Parathyroid adenoma (tissue), 2 donors: ENCODE data around the gene GPR37L1.
A peak's percentile ranks its signal among the peaks of the same experiment; 100 is the strongest.

ENCODE experiments used
- H2AFZ ChIP-seq: fragments of 300-600 bp; sonication (generic); one replicate; pipeline ENCODE4 v1.7.0; 2017; ENCODE audit warnings: antibody characterized with exemption, mild to moderate bottlenecking
- H3K27ac ChIP-seq: fragments of 300-600 bp; sonication (generic); one replicate; pipeline ENCODE4 v1.7.0; 2017
- H3K27me3 ChIP-seq: fragments of 300-600 bp; sonication (generic); one replicate; pipeline ENCODE4 v1.7.0; 2017; ENCODE audit warnings: low read length; ENCODE audit not compliant: control insufficient read depth, insufficient read depth
- H3K36me3 ChIP-seq: fragments of 300-600 bp; sonication (generic); one replicate; pipeline ENCODE4 v1.7.0; 2017; ENCODE audit warnings: low read length; ENCODE audit not compliant: control insufficient read depth, insufficient read depth
- H3K4me1 ChIP-seq: fragments of 300-600 bp; sonication (generic); one replicate; pipeline ENCODE4 v1.7.0; 2017; ENCODE audit warnings: control low read depth
- H3K4me2 ChIP-seq: fragments of 300-600 bp; sonication (generic); one replicate; pipeline ENCODE4 v1.7.0; 2017; ENCODE audit warnings: low read length
- H3K4me3 ChIP-seq: fragments of 300-600 bp; sonication (generic); one replicate; pipeline ENCODE4 v1.7.0; 2017; ENCODE audit warnings: low read depth, low read length
- H3K79me2 ChIP-seq: fragments of 300-600 bp; sonication (generic); one replicate; pipeline ENCODE4 v1.7.0; 2017; ENCODE audit warnings: control low read depth
- H3K9ac ChIP-seq: fragments of 300-600 bp; sonication (generic); one replicate; pipeline ENCODE4 v1.7.0; 2017; ENCODE audit warnings: mild to moderate bottlenecking
- H3K9me3 ChIP-seq: fragments of 300-600 bp; sonication (generic); one replicate; pipeline ENCODE4 v1.7.0; 2017; ENCODE audit warnings: low read length; ENCODE audit not compliant: control insufficient read depth
- TF ChIP-seq, protein P1 (sequence below): fragments of 300-600 bp; sonication (generic); IDR thresholded peaks from one replicate; pipeline ENCODE4 v1.7.0; 2017; ENCODE audit warnings: antibody characterized with exemption, mild to moderate bottlenecking
- donor health status: primary hyperparathyroidism.

Gene GPR37L1

DNA sequence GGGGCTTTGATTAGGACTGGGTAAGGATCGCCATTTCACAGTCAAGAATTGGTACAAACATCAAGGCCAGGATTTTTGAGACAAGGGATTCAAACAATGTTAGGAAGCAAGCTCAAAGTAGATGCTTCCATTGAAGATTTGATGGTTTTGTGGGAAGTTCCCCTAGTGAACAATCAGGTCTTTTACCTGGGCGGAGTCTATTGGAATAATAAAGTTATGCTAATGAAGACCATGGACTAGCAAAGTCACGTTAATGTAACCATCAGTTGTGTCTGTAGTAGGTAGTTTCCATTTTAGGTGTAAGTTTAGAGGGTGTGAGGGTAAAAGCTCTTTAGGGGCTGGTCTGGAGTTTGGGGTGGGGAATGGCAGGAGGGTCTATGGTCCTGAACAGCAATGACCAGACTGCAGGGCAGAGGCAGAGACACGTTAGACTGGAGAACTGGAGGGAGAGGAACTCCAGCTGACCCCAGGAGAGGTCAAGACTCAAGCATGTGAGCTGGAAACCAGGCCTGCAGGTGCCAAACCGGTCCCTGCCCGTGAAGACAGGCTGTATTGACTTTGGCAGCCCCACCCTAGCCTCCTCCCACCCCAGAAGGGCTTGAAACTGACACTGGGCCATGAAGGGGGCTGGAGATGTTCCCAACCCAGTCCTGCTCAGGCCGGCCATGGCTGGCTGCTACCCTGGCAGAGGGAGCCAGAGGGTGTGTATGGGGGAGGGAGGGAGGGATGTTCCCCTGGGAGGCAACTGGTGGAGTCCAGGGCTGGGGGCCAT, 36.0 kb upstream of the GPR37L1 start:
- Histone ChIP-seq H3K36me3 (no peaks in the 10 kb centered on the region), H3K27me3 (no peaks in the 10 kb centered on the region), H3K9me3 (no peaks in the 10 kb centered on the region), H3K4me1 (no peaks in the 10 kb centered on the region), H3K4me2 (no peak overlapping the region), H3K27ac (no peak overlapping the region), H3K4me3 (no peak overlapping the region), H2AFZ (peak overlapping the region; percentile 22), H3K9ac (no peak overlapping the region), H3K79me2 (no peaks in the 10 kb centered on the region)
- TF ChIP-seq, protein P1, sequence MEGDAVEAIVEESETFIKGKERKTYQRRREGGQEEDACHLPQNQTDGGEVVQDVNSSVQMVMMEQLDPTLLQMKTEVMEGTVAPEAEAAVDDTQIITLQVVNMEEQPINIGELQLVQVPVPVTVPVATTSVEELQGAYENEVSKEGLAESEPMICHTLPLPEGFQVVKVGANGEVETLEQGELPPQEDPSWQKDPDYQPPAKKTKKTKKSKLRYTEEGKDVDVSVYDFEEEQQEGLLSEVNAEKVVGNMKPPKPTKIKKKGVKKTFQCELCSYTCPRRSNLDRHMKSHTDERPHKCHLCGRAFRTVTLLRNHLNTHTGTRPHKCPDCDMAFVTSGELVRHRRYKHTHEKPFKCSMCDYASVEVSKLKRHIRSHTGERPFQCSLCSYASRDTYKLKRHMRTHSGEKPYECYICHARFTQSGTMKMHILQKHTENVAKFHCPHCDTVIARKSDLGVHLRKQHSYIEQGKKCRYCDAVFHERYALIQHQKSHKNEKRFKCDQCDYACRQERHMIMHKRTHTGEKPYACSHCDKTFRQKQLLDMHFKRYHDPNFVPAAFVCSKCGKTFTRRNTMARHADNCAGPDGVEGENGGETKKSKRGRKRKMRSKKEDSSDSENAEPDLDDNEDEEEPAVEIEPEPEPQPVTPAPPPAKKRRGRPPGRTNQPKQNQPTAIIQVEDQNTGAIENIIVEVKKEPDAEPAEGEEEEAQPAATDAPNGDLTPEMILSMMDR, result no peak

DNA sequence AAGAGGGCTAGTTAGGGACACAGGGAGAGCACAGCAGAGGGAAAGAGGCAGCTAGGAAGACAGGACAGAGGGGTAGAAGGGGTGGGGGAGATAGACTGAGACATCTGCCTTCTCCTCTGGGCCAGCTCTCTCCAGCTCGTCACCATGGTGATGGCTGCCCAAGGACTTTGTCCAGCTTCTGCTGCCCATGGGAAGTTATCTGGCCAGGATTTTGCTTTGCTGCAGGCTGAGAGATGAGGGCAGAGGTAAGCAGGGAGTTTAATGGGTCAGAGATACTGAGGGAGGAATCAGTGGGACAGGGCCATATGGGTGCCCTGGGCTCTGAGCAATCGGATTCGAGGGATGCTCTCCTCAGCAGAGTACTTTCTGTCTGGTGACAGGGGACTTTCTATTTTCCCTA, 34.5 kb upstream of the GPR37L1 start:
- Histone ChIP-seq H3K36me3 (no peaks in the 10 kb centered on the region), H3K27me3 (no peaks in the 10 kb centered on the region), H3K9me3 (no peaks in the 10 kb centered on the region), H3K79me2 (no peaks in the 10 kb centered on the region), H3K27ac (no peak overlapping the region), H3K4me1 (no peaks in the 10 kb centered on the region), H3K4me3 (no peak overlapping the region), H3K9ac (no peak overlapping the region), H2AFZ (no peak overlapping the region), H3K4me2 (no peak overlapping the region)
- TF ChIP-seq, protein P1, result no peak

DNA sequence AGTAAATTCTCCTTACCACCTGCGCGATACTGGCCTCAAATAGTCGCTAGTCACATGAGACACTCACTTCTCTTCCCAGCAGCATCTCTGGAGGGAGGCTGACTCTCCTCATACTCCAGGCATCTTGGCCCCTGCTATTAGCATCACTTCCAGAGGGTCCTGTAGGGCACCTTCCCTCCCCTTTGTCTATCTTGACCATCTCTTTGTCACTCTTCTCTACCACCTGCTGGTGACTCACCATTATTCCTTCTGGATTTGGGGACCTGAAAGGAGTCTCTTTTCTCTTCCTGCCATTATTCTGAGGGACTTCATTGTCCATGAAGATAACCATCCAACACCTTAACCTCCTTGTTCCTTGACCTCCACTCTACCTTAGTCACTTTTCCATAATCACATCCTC, 31.7 kb upstream of the GPR37L1 start:
- Histone ChIP-seq H2AFZ (no peak overlapping the region), H3K4me3 (no peak overlapping the region), H3K36me3 (no peaks in the 10 kb centered on the region), H3K9me3 (no peaks in the 10 kb centered on the region), H3K27ac (no peak overlapping the region), H3K4me1 (no peaks in the 10 kb centered on the region), H3K9ac (no peak overlapping the region), H3K79me2 (no peaks in the 10 kb centered on the region), H3K4me2 (no peak overlapping the region), H3K27me3 (no peaks in the 10 kb centered on the region)
- TF ChIP-seq, protein P1, result no peak

DNA sequence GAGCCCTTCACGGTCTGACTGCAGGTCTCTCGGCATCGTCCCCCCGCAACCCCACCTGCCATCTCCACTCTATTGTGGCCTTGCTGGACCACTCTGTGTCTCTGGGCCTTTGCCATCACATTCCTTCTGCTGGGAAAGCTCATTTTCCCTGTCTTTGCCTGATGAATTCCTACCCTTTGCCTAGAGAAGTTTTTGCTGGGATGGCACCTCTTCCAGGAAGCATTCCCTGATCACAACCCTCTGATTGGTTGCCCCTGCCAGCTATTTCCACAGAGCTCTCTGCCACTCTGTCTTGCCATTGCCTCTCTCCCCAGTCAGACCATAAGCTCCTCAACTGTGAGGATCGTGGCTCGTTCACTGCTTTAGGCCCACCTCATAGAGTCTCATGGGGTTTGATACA, 28.9 kb upstream of the GPR37L1 start:
- TF ChIP-seq, protein P1, result no peak
- H3K79me2 ChIP-seq, result no peaks in the 10 kb centered on the region
- no peaks in the 10 kb centered on the region for H3K36me3 ChIP-seq
- H2AFZ ChIP-seq, result no peak overlapping the region
- H3K9me3 ChIP-seq, result no peaks in the 10 kb centered on the region
- H3K27me3 ChIP-seq, result no peaks in the 10 kb centered on the region
- H3K9ac ChIP-seq, result no peak overlapping the region
- H3K4me2 ChIP-seq, result no peak overlapping the region
- H3K4me1 ChIP-seq, result no peaks in the 10 kb centered on the region
- H3K4me3 ChIP-seq, result no peak overlapping the region
- H3K27ac ChIP-seq, result no peak overlapping the region

DNA sequence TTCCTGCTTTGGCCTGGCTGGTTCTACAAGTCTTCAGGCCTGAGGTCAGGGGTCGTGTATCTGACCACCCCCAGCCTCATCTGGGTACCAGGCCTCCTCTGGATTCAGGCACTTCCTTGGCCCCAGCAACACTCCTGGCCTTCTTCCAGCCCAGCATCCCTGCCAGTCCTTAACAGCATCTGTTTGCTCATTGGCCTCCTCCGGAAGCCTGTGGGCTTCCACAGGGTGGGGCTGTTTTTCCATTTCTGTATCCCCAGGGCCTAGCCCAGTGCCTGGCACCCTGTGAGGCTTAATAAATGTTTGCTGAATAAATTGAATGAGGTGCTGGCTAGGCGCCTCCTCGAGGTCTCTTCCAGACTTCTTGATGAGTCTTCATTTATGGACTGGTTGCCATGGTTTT, 21.5 kb upstream of the GPR37L1 start:
- Histone ChIP-seq H3K9ac (no peak overlapping the region), H2AFZ (no peak overlapping the region), H3K4me2 (no peak overlapping the region), H3K79me2 (no peaks in the 10 kb centered on the region), H3K27me3 (no peaks in the 10 kb centered on the region), H3K4me3 (no peak overlapping the region), H3K27ac (no peak overlapping the region), H3K9me3 (no peaks in the 10 kb centered on the region), H3K4me1 (no peaks in the 10 kb centered on the region), H3K36me3 (no peaks in the 10 kb centered on the region)
- TF ChIP-seq, protein P1, result no peak
